Left lung (tissue), 14 donors: Measurements from ENCODE around the gene OR4C6. TPM values are rescaled to one million over a fixed set of nuclear protein-coding genes. Genes with fewer than 3 reads are reported as not detected.

ENCODE experiments used
- ATAC-seq: fragments of 200-7000 bp; cut with Tn5 transposase; one replicate; pipeline ENCODE4 v1.9.1; 2020; ENCODE audit warnings: moderate library complexity
- DNase-seq, 4 donors: peaks; one replicate each; pipeline ENCODE4 v3.0.0-alpha.2; 2013 to 2020
- H3K27ac ChIP-seq, 2 donors: fragments of 200-600 bp; sonication (generic) in 1 of 2; one replicate each; pipeline versions ENCODE4 v1.5.0 to v1.8.0; 2020 to 2021
- H3K27me3 ChIP-seq, 2 donors: fragments of 200-600 bp; sonication (generic) in 1 of 2; one replicate each; pipeline versions ENCODE4 v1.5.0 to v1.8.0; 2020 to 2021
- H3K36me3 ChIP-seq, 2 donors: fragments of 200-600 bp; sonication (generic) in 1 of 2; one replicate each; pipeline versions ENCODE4 v1.5.0 to v1.8.0; 2020 to 2021
- H3K4me1 ChIP-seq, 2 donors: fragments of 200-600 bp; one replicate each; pipeline ENCODE4 v1.8.0; 2021
- H3K4me3 ChIP-seq, 2 donors: fragments of 200-600 bp; sonication (generic) in 1 of 2; one replicate each; pipeline versions ENCODE4 v1.5.0 to v1.8.0; 2020 to 2021; ENCODE audit warnings: mild to moderate bottlenecking in 1 of 2
- H3K9me3 ChIP-seq, 2 donors: fragments of 200-600 bp; sonication (generic) in 1 of 2; one replicate each; pipeline versions ENCODE4 v1.5.0 to v1.8.0; 2020 to 2021
- intact Hi-C, 2 donors: fragments of 100-400 bp; cut with DNase I; formaldehyde crosslinking; loops; one replicate each; pipeline versions ENCODE4 v1.11.2 to v1.14.2; 2022
- long read RNA-seq, 12 donors: library from polyadenylated mRNA in 2 of 12; unstranded in 2 of 12; transcript quantifications; one replicate each; pipeline ENCODE4 v2.0.0 and lab custom pipeline, GENCODE V29; 2019 to 2026
- polyA plus RNA-seq, 6 donors: library from polyadenylated mRNA; unstranded; fragments of 120-200 nt; gene quantifications; one replicate each; pipeline ENCODE4 v1.2.1, GENCODE V29; 2013; ENCODE audit not compliant: insufficient read length in 6 of 6
- total RNA-seq, 2 donors: library from RNA; stranded (reverse); fragmentation: NEBNext Ultra II Directional; extraction: Animal tissue kit (Norgen Biotek cat#: 25700); gene quantifications; one replicate each; pipeline ENCODE4 v1.2.1, GENCODE V29; 2021
- TF ChIP-seq, protein P1 (sequence below), 2 donors: fragments of 200-600 bp; sonication (generic) in 1 of 2; IDR thresholded peaks; one replicate each; pipeline versions ENCODE4 v1.5.0 to v1.8.0; 2021; ENCODE audit warnings: antibody characterized with exemption in 2 of 2
- donor health status: DM: no; HTN: yes; CAD: no.
- donor health status: DM: no; HTN: no; CAD: no.

OR4C6 gene
- total RNA-seq (not detected), polyA plus RNA-seq (not detected)
- long read RNA-seq, donor 1: 0 reads
- long read RNA-seq, donor 2: 0 reads
- long read RNA-seq, donor 3: 0 reads
- long read RNA-seq, donor 4: 0 reads
- long read RNA-seq, donor 5: 0 reads
- long read RNA-seq, donor 6: 0 reads
- long read RNA-seq, donor 7: 0 reads
- long read RNA-seq, donor 8: 0 reads
- long read RNA-seq, donor 9: 0 reads
- long read RNA-seq, donor 10: 0 reads
- long read RNA-seq, donor 11: 0 reads
- long read RNA-seq, donor 12: 0 reads

DNA sequence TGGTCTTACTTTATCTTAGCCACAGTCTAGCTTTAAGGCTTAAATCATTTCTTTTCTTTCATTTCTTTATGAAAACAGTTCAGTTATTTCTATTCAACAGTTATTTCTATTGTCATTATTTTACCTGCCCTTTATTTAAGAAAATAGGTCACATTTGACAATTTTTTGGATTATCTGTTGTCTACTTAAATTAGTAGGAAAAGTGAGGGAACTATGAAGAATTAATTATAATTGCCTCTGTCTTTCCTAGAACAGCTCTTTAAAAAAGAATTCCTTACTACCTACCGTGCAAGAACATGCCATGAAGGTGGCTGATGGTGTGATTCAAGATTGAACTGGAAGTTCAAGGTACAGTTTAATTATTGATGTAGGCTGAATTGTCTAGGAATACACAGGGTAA lies at the start of gene OR4C6:
OR4C6 (plus strand) TSS at position 301 of the 400 bp plus-strand sequence. CDS start 2,966 bp downstream, outside the sequence.
- no peaks in the 10 kb centered on the region for H3K27me3 ChIP-seq
- intact Hi-C loops: no loop called here
- DNase-seq (no peak), ATAC-seq (no peak)
- H3K36me3 ChIP-seq: no peaks in the 10 kb centered on the region
- no peaks in the 10 kb centered on the region for H3K4me1 ChIP-seq
- TF ChIP-seq, protein P1, sequence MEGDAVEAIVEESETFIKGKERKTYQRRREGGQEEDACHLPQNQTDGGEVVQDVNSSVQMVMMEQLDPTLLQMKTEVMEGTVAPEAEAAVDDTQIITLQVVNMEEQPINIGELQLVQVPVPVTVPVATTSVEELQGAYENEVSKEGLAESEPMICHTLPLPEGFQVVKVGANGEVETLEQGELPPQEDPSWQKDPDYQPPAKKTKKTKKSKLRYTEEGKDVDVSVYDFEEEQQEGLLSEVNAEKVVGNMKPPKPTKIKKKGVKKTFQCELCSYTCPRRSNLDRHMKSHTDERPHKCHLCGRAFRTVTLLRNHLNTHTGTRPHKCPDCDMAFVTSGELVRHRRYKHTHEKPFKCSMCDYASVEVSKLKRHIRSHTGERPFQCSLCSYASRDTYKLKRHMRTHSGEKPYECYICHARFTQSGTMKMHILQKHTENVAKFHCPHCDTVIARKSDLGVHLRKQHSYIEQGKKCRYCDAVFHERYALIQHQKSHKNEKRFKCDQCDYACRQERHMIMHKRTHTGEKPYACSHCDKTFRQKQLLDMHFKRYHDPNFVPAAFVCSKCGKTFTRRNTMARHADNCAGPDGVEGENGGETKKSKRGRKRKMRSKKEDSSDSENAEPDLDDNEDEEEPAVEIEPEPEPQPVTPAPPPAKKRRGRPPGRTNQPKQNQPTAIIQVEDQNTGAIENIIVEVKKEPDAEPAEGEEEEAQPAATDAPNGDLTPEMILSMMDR (IDR thresholded peaks at IDR 0.05): no peak
- no peak within 1 kb of the TSS for H3K27ac ChIP-seq
- H3K9me3 ChIP-seq: peaks cover 0 to 5% of the 10 kb centered on the region in 2 donors
- H3K4me3 ChIP-seq: no peak within 1 kb of the TSS

GRCh38 chr11:55624531-55624930 lies 37.5 kb upstream of the OR4C6 start:
- no peak overlapping the region for H3K27ac ChIP-seq
- H3K9me3 ChIP-seq: peaks cover 0 to 46% of the 10 kb centered on the region in 2 donors
- TF ChIP-seq, protein P1 (IDR thresholded peaks at IDR 0.05): no peak
- no peaks in the 10 kb centered on the region for H3K4me1 ChIP-seq
- no peaks in the 10 kb centered on the region for H3K36me3 ChIP-seq
- no peak for DNase-seq
- no peaks in the 10 kb centered on the region for H3K27me3 ChIP-seq
- H3K4me3 ChIP-seq: no peak overlapping the region
- intact Hi-C loops: no loop called here
- no peak for ATAC-seq

- Histone ChIP-seq H3K27ac (no peak within 1 kb of the TSS), H3K27me3 (no peaks in the 10 kb centered on the region), H3K9me3 (peaks cover 0 to 19% of the 10 kb centered on the region in 2 donors), H3K4me3 (no peak within 1 kb of the TSS), H3K4me1 (no peaks in the 10 kb centered on the region), H3K36me3 (no peaks in the 10 kb centered on the region)
- TF ChIP-seq, protein P1 (IDR thresholded peaks at IDR 0.05): no peak
- DNase-seq (no peak), ATAC-seq (no peak)
- intact Hi-C loops: no loop called here
Observed at GRCh38 chr11:55634813-55635212, 27.2 kb upstream of the OR4C6 start, which contains the start of gene OR4P4. TSS of gene OR4P4 (plus strand) at chr11:55635113.

DNA sequence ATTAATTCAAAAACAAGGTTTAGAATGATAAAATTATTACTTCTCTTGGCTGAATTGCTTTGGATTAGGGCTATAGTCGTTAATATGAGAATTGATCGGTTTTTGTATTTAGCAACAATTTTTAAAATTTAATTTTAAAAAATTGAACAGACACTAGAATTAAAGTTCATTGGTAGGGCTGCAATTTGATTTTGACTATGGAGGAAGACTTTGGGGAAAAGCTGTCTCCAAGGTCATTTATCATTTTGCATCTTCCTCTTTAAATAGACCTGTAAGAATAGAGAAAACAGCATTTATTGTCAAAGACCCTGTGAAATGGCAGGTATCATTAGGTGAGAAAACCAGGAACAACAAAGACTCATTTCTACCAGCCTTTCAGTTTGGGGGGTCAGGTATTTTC lies 14.0 kb upstream of the OR4C6 start, which contains the start of gene OR4S2:
OR4S2 (plus strand) TSS at position 301 of the 400 bp plus-strand sequence. CDS start 2,577 bp downstream, outside the sequence.
- Histone ChIP-seq H3K36me3 (no peaks in the 10 kb centered on the region), H3K4me3 (no peak within 1 kb of the TSS), H3K27me3 (no peaks in the 10 kb centered on the region), H3K27ac (no peak within 1 kb of the TSS), H3K9me3 (peaks cover 0 to 2% of the 10 kb centered on the region in 2 donors), H3K4me1 (no peaks in the 10 kb centered on the region)
- no peak for DNase-seq
- no peak for ATAC-seq
- TF ChIP-seq, protein P1 (IDR thresholded peaks at IDR 0.05): no peak
- intact Hi-C loops: no loop called here

- Histone ChIP-seq H3K4me1 (no peaks in the 10 kb centered on the region), H3K36me3 (no peaks in the 10 kb centered on the region), H3K4me3 (no peak overlapping the region), H3K27me3 (no peaks in the 10 kb centered on the region), H3K27ac (no peak overlapping the region), H3K9me3 (no peaks in the 10 kb centered on the region)
- TF ChIP-seq, protein P1 (IDR thresholded peaks at IDR 0.05): no peak
- ATAC-seq (no peak), DNase-seq (no peak)
- intact Hi-C loops: no loop called here
Observed at GRCh38 chr11:55652560-55652959, 9.4 kb upstream of the OR4C6 start.
